Inflammatory macrophage treated with lipopolysaccharide for 4 hours (primary cell): ENCODE measurements around the gene MCF2L2.
A peak's percentile ranks its signal among the peaks of the same experiment; 100 is the strongest.

Source experiments
- DNase-seq: peaks from one replicate; pipeline ENCODE4 v3.0.0-alpha.2; 2020

The MCF2L2 gene

DNA sequence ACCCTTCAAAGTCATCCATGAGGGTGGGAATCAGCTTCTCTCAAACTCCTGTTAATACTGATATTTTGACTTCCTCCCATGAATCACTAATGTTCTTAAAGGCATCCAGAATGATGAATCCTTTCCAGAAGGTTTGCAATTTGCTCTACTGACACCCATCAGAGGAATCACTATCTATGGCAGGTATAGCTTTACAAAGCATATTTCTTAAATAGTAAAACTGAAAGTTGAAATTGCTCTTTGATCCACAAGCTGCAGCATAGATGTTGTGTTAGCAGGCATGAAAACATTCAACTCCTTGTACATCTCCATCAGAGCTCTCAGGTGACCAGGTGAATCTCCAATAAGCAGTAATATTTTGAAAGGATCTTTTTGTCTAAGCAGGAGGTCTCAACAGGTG lies 109.0 kb downstream of the MCF2L2 start:
- no peak for DNase-seq

DNA sequence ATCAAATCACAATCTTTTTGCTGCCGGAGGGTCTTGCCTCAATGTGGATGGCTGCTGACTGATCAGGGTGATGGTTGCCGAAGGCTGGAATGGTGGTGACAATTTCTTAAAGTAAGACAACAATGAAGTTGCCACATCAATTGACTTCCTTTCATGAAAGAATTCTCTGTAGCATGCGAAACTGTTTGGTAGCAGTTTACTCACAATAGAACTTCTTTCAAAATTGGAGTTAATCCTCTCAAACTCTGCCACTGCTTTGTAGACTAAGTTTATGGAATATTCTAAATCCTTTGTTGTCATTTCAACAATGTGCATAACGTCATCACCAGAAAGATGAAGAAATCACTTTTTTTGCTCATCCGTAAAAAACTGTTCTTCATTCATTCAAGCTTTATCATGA lies 109.5 kb downstream of the MCF2L2 start:
- peak; percentile 69 for DNase-seq

- peak; percentile 76 for DNase-seq
These were observed 110.2 kb downstream of the MCF2L2 start for GRCh38 chr3:183317886-183318865.

GRCh38 chr3:183317271-183317670 lies 111.1 kb downstream of the MCF2L2 start:
- DNase-seq: no peak

DNA sequence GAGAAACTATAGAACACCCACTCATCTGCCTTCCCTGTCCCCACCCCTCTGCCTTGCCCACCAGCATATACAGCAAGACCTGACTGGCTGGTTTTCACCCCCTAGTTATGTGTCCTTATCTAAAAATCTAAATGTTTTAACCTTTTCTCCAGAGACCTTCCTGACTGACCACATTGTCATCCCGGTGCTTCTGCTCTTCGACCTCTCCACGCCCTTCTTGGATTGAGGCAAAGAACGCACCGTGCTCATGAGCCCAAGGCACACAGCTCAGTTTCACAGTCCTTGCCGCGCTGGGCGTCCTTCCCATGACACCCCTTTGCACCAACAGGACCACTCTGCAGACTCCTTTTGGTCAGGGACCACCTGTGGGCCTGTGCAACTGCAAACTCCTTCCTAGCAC lies 112.7 kb downstream of the MCF2L2 start:
- no peak for DNase-seq

- no peak for DNase-seq
These were observed 114.7 kb downstream of the MCF2L2 start for GRCh38 chr3:183313764-183314163.

- peak; percentile 90 for DNase-seq
These were observed 115.1 kb downstream of the MCF2L2 start for GRCh38 chr3:183313351-183313750.

DNA sequence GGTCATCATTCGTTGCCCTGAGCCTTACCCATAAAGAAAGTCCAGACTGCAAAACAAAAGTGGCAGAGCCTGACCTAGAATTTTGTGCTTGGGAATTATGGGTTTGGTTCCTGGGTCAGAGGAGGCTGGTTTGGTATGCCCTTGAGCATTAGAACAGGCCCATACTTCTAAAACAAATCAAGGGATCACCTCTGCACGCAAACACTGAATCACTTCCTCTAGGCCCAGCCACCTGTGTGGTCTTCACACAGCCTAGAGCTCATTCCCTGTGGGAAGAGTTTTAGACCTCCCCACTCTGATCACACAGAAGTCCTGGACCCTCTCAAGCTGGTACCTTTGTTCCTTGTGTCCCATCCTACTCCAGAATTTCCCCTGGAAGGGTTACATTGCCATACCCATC lies 116.0 kb downstream of the MCF2L2 start:
- DNase-seq: no peak

DNA sequence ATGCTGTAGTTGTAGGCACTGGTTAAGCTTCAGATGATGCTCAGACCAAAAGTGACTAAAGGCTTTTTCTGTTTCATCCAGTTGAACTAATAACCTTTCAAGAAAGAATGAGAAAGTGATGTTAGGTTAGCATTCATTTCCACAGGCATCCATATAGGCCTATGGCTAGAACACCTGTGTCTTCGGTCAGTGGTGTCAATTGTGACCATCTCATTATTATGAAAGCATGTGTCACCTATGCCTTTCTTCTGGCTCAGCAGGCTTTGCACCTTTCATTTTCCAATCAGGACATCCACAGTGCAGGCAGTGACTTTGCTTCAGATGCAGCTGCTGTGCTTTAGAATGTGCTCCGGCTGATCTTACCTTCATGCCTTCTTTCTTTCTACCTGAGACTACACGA lies 117.5 kb downstream of the MCF2L2 start:
- no peak for DNase-seq

- no peak for DNase-seq
These were observed 119.1 kb downstream of the MCF2L2 start for GRCh38 chr3:183309276-183309675.

DNA sequence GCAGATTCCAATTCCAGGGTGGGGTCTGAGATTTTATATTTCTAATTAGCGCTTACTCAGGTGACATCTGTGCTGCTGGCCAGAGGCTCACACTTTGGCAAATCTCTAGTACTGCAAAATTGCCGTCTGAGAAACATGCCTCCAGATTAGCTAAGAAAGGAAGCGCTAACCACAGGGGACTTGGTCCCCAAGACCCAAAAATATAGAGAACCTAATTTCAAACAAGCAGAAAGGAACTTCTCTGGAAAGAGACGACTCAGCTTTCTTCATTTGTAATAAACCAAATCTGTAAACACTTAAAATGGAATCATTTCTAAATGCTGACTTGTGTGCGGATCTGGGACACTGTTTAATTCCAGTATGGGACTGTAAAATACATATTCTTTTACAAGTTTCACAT lies 119.7 kb downstream of the MCF2L2 start:
- DNase-seq: peak; percentile 6

- no peak for DNase-seq
These were observed 120.7 kb downstream of the MCF2L2 start for GRCh38 chr3:183307749-183308148.

GRCh38 chr3:183306798-183307671 lies 121.4 kb downstream of the MCF2L2 start:
- DNase-seq: peak; percentile 97

GRCh38 chr3:183303690-183304089 lies 124.7 kb downstream of the MCF2L2 start:
- peak; percentile 38 for DNase-seq

GRCh38 chr3:183301937-183302580 lies 126.4 kb downstream of the MCF2L2 start:
- peak; percentile 53 for DNase-seq

DNA sequence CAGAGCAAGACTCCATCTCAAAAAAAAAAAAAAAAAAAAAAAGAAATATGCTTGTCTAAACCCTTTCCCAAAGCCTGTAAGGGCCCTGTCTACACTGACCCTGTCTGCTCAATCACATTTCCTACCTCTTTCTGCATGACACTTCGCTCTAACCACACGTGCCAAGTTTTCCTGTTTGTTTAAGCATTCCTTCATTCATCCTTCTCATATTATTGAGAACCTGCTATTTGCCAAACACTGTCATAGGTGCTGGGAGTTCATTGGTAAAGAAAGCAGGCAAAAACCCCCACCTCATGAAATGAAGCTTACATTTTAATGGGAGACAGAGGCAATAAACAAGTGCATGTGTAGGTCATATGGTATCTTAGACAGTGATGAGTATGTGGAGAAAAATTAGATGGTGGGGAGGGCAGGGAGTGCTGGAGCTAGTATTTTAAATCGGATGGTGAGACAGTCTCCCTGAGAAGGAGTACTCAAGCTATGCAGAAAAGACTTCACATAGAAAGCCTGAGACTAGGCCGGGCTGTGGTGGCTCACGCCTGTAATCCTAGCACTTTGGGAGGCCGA lies 127.3 kb downstream of the MCF2L2 start:
- no peak for DNase-seq

GRCh38 chr3:183299976-183300375 lies 128.4 kb downstream of the MCF2L2 start:
- DNase-seq: no peak

DNA sequence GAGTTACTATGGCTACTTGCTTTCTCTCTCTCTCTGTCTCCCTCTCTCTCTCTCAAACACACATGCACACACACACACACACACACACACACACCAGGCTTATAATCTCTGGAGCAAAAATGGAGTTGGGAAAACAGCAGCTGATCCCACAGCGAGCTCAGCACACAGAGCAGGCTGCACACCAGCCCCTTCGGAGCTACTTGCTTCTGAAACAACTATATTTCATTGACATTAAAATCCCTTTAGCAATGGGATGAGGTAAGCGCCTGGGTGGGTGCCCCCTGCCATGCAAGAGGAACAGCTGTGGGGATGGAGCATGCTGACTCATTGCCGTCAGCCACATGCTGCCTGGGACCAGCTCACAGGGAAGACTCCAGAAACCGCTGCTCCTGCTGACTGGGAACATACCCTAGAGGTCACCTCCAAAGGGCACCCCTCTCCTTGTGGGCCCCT lies 129.7 kb downstream of the MCF2L2 start:
- DNase-seq: peak; percentile 95

DNA sequence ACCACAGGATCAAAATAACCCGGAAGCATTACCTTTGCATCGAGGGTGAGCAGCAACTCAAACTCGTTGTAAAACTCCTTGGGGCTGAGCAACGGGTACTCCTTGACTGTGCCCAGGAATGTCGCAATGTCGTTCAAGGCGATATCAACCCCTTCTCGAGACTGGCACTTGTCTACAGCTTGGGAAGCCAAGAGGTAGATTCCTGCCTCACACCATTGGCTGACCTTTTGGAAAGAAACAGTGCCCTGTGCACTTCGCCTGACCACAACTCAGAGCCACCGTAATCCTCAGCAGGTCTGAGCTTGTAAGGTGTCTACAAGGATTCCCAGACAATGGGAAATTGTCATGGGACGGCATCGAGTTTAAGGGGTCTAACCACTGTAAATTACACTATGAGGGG lies 131.5 kb downstream of the MCF2L2 start:
- no peak for DNase-seq

GRCh38 chr3:183295211-183295610 lies 133.2 kb downstream of the MCF2L2 start:
- DNase-seq: peak; percentile 71

- DNase-seq: no peak
These were observed 134.5 kb downstream of the MCF2L2 start for GRCh38 chr3:183293966-183294365.

GRCh38 chr3:183291497-183292031 lies 136.9 kb downstream of the MCF2L2 start:
- DNase-seq: no peak
